ENCODE results near the gene ISG20.

ISG20 gene

DNA sequence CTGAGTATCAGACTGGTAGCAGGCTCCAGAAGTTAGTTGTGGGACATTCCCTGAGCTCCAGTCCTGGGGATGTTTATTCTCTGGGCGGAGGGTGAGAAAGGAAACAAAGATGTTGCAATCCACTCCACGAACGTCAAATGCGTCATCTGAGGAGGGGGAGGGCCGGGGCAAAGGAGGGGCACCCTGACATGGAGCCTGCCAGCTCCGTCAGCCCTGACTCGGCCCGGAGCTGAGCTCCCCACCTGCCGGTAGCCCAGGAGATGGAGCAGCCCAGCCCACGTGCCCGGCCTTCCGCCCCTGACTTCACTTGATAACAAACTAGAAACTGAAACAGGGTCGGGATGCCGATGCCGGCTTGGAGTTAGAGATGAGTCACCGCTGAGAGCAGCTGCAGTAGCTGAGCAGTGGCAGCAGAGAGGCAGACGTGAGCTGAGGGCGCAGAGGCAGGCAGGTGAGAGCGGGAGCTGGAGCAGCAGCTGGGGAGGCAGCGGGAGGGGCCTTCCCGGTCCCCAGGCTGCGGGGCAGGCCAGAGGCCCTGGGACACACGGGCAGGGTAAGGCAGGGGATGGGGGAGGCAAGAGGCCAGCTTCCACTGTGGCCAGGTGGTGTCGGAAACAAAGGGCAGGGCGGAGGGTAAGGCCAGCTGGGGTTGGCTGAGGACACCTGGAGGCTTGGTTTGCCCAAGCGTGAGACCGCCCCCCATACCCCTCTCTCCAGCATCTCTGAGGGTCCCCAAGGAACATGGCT lies at the start of gene ISG20:
TSS of gene ISG20 (plus strand) at position 391 of the 747 bp plus-strand sequence. CDS start at position 742, 351 bp downstream.
- no peak for DNase-seq

DNA sequence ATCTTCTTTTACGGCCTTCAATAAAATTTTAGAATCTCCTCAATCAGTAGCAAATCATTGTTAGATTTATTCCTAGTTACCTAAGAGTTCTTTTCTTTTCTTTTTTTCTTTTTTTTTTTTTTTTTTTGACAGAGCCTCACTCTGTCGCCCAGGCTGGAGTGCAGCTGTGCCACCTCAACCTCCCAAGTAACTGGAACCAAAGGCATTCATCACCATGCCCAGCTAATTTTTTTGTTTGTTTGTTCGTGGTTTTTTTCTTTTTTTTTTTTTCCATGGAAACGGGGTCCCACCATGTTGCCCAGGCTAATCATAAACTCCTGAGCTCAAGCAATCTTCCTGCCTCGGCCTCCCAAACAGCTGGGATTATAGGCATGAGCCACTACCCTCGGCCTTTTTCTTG lies 48.1 kb upstream of the ISG20 start:
- no peak for DNase-seq

DNA sequence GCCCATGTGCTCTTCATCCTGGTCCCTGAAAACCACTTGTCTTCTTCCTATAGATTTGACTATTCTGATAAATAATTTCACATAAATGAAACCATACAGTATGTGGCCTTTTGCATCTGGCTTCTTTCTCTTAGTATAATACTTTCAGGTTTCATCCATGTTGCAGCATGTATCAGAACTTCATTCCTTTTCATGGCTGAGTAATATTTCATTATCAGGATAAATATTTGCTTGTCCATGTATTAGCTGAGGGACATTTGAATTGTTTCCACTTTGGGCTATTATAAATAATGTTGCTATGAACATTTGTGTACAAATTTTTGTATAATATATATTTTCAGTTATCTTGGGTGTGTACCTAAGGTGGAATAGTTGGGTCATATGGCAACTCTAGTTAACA lies 47.4 kb upstream of the ISG20 start:
- DNase-seq, result no peak

DNA sequence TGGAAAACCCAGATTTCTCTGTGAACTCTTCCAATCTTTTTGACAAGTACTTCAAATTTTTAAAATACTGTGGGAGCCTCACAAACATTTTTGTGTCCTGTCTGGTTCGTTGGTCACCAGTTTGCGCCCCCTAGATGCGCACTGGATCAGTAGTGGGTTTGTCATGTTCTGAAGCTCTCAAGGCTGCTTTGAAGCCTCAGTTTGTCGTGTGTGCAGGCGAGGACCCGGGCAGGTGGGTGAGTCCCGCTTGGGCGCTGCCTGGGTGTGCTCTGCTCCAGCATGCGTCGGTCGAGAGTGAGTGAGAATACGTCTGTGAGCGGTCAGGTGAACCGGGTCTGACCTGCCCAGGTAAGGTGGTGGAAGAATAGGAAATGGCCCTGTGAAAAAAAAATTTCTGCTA lies 34.9 kb upstream of the ISG20 start:
- DNase-seq, result no peak

DNA sequence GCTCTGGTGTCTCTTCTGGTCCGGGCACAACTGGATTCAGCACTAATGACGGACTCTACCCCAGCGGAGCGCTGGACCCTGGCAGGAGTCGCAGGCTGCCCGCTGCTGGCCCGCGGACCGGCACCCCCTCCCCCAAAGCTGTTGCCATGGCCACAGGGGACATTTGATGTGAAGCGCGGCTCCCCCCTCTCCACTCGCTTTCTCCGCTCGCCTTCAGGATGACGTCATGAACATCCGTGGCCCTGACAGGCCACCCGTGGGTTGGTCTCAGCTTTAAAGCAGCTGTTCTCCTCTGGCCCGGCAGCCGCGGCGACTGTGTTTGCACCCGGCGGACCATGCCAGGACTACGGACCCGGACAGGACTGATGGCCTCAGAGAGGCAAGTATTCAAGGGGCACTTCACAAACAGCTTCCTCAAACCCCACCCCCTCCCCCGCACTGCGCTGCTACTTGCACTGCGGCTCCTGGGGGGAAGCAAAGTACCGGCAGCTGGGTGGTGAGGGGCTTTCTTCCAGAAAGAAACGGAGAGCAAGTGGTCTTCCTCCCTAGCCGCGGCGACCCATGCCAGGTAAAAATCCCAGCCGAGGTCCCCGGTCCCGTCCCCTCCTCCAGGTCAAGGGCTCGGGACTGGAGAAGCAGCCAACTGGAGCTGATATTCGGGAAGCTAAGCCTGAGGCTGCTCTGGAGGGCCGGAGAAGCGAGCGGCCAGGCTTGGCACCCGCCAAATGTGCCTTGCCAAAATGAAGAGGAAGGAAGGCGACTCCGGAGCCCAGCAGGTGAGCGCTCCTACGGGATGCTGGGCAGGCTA lies 34.2 kb upstream of the ISG20 start:
- no peak for DNase-seq

DNA sequence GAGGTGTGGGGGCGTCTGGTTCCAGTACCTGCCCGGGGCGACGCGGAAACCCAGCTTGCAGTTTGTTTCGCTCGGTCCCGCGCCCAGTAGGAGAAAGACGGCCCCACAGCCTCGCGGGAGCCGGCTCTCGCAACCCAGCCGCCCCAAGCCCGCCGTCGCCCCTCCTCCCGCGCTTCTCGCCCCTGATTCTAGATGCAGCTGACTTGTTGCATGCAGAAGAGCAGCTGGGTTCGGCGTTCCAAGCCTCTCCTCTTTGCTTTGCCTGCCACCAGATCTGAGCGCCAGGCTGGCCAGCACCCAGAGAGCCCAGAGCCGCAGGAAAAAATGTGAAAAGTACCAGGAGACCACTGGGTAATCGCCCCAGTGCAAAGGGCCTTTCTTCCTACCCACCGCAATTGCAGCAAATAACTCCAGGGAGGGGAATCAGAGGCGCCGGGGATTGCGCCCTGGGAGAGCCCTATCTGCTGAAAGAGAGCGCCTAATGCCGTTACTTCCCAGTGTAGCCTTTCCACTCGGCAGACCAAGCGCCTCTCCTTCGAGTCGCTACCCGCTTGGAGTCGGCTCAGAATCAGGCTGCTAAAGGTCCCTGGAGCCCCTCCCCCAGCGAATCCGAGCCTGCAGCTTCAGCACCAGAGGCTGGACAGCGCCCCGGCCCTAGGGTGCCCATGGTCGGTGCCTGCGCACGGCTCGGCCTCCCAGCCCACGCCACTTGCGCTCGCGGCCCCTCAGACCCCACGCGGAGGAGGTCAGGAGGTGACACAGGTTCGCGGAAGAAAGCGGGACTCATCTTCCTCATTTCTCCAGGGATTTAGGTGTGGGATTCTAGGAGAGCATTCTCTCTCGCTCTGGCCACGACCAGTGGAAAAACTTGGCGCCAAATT lies 33.4 kb upstream of the ISG20 start:
- no peak for DNase-seq

DNA sequence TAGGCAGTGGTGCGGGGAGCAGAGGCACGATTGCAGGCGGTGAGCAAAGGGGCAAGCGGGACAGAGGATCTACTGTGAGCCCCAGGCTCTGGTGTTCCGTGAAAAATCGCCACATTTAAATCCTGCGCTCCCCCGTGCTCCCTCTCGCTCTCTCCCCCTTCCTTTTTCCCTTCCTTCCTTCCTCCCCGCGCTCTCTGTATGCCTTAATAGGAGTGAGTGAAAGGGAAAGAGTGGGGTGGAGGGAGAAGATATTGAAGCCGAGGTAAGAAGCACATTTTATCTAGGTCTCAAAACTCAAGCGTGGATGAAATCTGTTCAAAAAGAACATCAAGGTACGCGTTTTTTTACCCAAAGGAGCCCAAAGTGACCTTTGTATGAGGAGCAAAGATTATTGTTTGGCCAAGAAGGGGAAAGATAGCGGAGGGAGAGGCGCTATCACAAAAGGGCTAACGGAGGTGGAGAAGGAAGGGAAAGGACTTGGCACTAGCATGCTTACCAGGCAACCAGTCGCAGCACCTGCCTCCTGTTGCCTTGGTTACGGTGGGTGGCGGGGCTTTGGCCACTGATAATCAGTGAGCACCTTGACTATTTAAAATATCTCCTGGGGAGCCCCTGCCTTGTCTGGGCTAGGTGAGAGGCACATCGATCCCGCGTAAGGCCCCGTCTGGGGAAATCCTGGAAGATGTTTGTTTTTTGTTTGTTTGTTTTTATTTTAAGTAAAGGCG lies 32.6 kb upstream of the ISG20 start:
- no peak for DNase-seq

DNA sequence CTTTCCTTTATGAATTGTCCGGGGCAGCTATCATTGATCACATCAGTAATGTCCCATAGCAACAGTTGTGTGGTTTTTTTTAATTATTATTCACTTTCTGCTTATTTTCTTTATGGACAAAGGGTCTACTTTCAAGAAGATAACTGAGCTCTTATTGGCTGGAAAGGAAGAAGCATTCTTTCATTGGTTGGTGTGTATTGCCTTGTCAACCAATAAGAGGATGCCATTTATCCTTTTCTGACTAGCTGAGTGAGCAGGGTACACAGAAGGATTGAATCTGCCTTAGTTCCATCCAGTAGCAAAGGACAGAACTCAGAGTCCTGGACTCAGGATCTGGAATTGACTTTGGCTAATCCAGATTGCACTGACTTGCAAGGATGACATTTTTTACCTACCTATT lies 30.9 kb upstream of the ISG20 start:
- no peak for DNase-seq

DNA sequence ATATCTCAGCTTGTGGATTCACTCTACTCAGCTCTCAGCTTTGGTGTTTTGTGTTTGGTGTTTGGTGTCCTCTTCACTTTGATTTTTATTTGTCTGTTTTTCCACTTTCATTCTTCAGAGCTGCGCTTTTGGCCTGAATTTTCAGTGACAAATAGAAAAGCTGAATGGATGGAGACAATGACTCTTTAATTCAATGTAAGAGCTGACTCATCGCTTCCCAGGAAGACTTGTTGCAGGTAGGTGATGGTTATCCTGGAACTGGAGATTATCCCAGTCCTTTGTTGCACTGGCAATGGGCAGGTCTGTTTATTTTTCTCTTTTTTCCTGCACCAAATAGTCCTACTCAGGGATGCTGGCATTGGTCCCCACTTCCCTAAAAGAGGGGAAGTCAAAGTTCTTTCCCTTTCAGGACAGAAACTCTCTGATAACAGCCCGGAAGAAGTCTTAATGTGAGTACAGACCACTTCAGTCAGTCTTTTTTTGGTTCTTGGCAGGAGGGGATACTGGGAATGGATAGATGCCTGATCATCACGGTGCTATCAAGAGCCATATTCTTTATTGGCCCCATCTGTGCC lies 30.1 kb upstream of the ISG20 start:
- no peak for DNase-seq

DNA sequence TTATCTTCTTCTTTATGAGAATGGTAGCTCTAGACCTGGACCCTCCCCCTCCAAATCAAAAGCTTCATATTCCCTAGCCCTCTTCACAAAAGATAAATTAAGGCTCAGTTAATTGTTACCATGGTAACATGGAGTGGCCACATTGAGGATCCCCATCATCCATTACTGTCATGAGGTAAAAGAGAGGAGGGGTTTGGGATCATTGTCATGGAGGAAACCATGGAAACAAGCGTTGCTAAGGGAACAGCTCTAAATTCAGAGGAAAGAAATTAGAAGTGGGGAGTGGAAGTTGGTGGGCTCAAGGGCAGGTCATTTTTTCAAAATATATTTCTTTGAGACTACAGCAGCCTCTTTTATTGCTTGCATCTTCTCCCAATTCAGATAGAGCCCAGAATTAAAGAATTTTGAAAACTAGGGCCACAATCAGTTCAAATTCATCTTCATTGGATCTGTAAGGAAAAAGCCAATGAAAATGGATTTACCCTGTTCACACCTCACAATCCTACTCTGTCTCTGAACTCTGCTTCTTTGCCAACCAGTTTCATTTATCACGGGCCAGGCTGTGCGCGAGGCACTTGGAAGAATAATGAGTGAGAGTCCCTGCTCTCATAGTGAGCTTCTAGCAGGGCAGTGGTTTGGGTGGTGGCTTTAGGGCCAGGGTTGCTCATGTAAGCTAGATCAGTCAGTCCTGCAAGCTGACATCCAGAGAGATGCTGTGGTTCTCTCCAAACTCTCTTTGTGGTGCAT lies 29.3 kb upstream of the ISG20 start:
- DNase-seq, result no peak

DNA sequence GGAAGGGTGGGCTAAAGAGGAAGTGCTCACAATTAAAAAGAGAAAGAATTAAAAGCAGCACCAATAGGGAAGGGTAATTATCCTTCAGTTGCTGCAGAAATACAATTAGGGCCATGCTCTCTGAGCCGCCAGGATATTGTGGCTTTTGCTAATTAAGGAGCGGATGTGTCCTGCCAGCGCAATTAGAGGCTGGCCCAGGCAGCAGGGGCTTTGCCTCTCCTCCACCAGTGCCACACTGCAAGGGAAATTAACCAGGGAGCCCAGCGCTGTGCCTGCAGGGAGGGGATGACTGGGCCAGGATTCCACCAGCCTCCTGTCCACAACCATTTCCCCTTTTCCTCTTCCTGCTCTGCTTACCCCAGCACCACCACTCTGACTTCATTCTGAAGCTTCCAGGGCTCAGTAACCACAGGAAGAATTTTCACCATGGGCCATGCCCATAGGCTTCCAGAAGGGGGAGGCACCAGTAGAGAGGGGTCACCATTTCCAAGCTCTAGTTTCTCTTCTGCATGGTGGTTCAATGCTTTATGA lies 28.1 kb upstream of the ISG20 start:
- no peak for DNase-seq

DNA sequence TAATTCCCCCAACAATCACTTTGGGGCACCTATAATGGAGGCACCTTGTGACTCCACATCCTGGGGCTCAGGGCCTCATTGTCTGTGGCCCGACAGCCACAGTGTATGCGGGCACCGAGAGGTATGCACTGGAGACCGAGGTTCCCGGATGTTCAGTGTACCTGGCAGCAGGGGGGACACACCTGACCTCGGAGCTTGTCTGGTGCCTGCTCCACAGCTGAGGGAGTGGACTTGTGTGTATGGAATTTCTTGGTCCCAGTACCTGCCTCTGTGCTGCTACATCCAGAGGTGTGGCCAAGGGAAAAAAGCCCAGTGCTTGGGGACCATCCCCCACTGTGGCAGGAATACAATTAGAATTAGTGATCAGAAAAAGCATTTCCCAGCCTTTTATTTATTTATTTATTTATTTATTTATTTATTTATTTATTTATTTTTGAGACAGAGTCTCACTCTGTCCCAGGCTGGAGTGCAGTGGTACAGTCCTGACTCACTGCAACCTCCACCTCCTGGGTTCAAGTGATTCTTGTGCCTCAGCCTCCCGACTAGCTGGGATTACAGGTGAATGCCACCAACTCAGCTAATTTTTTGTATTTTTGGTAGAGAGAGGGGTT lies 26.5 kb upstream of the ISG20 start:
- no peak for DNase-seq

DNA sequence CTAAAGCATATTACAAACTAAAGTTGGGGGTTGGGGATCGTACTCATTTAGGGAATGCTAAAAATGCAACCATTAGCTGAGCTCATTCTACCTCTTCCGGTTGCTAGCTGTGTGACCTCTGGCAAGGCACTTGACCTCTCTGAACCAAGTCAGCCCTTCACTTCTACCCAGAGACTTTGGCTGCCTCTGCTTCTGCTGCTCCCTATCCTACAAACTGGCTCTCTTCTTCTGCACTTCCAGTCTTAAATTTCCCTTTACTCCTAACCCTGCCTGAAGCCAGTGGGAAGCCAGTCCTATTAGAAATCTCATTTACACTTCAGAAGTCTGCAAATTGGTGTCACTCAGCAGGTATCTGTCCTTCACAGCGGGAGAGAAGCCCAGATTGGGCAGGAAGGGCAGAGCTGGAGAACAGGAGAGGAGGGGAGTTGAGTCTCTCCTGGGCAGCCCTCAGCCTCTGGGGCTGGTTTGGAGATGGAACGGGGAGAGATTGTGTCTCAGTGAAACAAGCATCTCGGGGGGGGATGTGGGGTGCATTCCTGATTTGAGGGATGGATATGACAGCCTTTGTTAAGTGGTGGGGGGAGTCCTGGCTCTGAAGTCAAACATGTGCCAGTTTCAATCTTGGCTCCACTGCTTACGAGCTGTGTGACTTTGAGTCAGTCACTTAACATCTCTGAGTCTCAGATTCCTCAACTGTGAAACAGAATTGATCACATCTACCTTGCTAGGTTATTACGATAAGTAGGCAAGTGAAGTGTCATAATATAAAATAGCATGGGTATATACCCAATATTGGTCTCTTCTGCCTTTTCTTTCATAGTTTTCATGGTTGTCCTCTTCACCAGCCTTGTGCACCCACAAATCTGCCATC lies 25.5 kb upstream of the ISG20 start:
- no peak for DNase-seq

DNA sequence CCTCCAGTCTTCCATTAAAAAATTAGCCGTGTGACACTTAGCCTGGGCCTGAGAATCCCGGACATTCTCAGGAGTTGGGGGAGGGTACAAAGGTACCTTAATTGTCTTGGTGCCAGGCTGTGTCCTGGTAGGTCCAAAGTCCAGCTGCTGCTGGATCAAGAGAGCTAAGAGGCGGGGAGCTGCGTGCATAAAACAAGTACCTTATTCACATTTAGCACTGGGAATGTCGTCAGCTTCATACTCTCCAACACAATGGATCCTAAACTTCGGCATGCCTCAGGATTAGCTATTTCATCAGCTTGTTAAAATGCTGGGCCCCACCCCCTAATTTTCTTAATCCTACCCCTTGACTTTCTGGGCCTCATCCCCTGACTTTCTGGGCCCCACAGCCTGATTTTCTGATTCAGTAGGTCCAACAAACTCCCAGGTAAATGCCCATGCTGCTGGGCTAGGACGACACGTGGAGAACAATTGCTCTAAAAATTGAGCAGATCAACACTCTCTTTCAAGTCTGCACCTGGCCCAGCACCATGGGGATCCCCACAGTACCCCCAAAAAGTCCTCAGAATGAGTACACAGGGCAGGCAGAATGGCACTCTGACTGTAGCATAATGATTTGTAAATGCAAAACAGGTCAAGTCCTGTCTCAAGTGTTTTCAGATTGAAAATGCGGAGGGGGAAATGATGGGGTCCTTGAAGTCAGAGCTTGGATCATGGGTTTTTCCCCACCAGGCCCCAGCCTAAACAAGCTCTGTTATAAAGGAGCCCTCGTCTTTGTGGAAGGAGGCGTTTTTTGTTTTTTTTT lies 23.3 kb upstream of the ISG20 start:
- DNase-seq, result no peak

DNA sequence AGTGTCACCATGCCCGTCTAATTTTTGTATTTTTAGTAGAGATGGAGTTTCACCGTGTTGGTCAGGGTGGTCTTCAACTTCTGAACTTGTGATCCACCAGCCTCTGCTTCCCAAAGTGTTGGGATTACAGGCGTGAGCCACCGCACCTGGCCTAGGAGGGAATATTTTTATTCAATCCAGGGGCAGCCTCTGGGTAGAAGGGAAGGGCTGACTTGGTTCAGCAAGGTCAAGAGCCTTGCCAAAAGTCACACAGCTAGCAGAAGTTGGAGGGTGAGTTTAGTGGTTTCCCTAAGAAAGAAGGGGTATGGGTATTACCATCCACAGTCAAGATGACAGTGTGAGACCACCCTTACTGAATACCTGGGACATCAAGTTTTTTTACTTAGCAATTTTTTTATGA lies 22.6 kb upstream of the ISG20 start:
- no peak for DNase-seq

DNA sequence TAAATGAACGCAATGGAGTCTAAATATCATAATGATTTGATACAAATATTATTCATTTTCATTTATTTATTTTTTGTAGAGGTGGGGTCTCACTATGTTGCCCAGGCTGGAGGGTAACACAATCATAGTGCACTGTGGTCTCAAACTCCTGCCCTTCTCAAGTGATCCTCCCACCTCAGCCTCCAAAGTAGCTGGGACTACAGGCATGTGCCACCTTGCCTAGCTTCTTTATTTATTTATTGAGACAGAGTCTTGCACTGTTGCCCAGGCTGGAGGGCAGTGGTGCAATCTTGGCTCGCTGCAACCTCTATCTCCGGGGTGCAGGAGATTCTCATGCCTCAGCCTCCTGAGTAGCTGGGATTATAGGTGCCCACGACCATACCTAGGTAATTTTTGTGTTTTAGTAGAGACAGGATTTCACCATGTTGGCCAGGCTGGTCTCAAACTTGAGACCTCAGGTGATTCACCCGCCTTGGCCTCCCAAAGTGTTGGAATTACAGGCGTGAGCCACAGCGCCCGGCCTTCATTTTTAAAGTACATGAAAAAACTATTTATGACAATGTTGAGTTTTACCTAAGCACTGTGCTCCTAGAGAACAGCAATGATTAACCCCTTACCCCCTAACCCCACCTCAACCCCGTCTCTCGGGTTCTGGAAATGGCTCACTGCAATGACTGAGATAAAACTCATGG lies 21.6 kb upstream of the ISG20 start:
- DNase-seq, result no peak

DNA sequence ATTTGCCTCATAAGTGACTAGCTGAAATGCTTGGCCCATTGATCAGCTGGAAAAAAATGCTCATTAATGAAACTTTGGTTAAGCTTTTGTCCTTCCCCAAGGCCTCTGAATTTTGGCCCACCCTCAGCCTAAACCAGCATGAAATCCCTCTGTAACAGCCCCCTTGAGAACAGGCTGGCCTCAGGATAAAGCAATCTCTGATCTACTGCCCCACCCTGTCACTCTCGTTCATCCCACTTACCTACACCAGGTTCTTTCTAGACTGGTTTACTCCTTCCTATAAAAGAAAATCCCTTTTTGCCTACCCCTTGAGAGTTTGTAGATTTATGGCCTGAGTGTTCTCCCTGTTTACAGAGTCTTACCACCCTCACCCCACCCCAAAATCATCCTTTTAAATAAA lies 21.0 kb upstream of the ISG20 start:
- no peak for DNase-seq

DNA sequence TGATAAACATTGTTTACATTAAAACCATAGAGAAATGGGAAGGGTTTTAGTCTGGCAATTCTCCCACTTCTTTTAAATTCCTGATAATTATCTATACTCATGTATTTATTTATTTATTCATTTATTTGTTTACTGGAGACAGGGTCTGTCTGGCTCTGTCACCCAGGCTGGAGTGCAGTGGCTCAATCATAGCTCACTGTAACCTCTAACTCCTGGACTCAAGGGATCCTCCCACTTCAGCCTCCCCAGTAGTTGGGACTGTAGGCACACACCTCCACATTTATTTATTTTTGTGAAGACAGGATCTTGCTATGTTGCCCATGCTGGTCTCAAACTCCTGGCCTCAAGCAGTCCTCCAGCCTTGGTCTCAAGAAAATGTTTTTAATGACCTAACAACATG lies 20.1 kb upstream of the ISG20 start:
- no peak for DNase-seq
